SK-N-MC (cell line): ENCODE data around the gene KRT75.

ENCODE experiments used
- EZH2 ChIP-seq: fragments of 200-600 bp; sonication (generic); IDR thresholded peaks from one replicate; pipeline ENCODE4 v1.6.1; 2017; ENCODE audit warnings: antibody characterized with exemption
- FOXP2 ChIP-seq: optimal IDR thresholded peaks from 2 replicates; pipeline ENCODE3; 2011; ENCODE audit warnings: mild to moderate bottlenecking, moderate library complexity; ENCODE audit not compliant: insufficient read depth; ENCODE audit errors: extremely low read length, control extremely low read depth
- POLR2AphosphoS5 ChIP-seq: IDR thresholded peaks from 2 replicates; pipeline ENCODE4 v1.6.1; 2012; ENCODE audit warnings: mild to moderate bottlenecking, low read depth, low read length, borderline replicate concordance

- TF ChIP-seq FOXP2 (no peak), EZH2 (no peak), POLR2AphosphoS5 (no peak)
These were observed 31.8 kb downstream of the KRT75 start for GRCh38 chr12:52402377-52402776.
